ENCODE measurements around the gene PTPRE.

The PTPRE gene

GRCh38 chr10:128063736-128064107, 156.8 kb downstream of the PTPRE start:
- DNase-seq (ENCODE audit: low read depth, low spot score), result no peak
- Histone ChIP-seq H3K9me3 (ENCODE audit: low read depth, low read length) (no peaks in the 10 kb centered on the region), H3K36me3 (ENCODE audit: insufficient read depth, low read length) (no peaks in the 10 kb centered on the region), H3K27ac (no peak overlapping the region), H3K4me3 (no peak overlapping the region), H3K9ac (ENCODE audit: insufficient read length) (no peak overlapping the region)
- TF ChIP-seq FOXP2 (optimal IDR thresholded peaks at IDR 0.05; ENCODE audit: control extremely low read depth, extremely low read length, insufficient read depth) (no peak), POLR2AphosphoS5 (IDR thresholded peaks at IDR 0.05; ENCODE audit: borderline replicate concordance, low read depth, low read length) (no peak), EZH2 (IDR thresholded peaks at IDR 0.05) (no peak)

GRCh38 chr10:128064108-128064969, 157.4 kb downstream of the PTPRE start:
- no peak overlapping the region for H3K9ac ChIP-seq (ENCODE audit: insufficient read length)
- DNase-seq (ENCODE audit: low read depth, low spot score), result no peak
- no peak for TF ChIP-seq EZH2 (IDR thresholded peaks at IDR 0.05)
- TF ChIP-seq FOXP2 (optimal IDR thresholded peaks at IDR 0.05; ENCODE audit: control extremely low read depth, extremely low read length, insufficient read depth), result no peak
- TF ChIP-seq POLR2AphosphoS5 (IDR thresholded peaks at IDR 0.05; ENCODE audit: borderline replicate concordance, low read depth, low read length), result no peak
- no peaks in the 10 kb centered on the region for H3K36me3 ChIP-seq (ENCODE audit: insufficient read depth, low read length)
- H3K4me3 ChIP-seq, result no peak overlapping the region
- no peak overlapping the region for H3K27ac ChIP-seq
- no peaks in the 10 kb centered on the region for H3K9me3 ChIP-seq (ENCODE audit: low read depth, low read length)

- no peak for DNase-seq (ENCODE audit: low read depth, low spot score)
- H3K9ac ChIP-seq (ENCODE audit: insufficient read length), result no peak overlapping the region
- no peaks in the 10 kb centered on the region for H3K36me3 ChIP-seq (ENCODE audit: insufficient read depth, low read length)
- H3K9me3 ChIP-seq (ENCODE audit: low read depth, low read length), result no peaks in the 10 kb centered on the region
- no peak overlapping the region for H3K27ac ChIP-seq
- TF ChIP-seq FOXP2 (optimal IDR thresholded peaks at IDR 0.05; ENCODE audit: control extremely low read depth, extremely low read length, insufficient read depth) (no peak), EZH2 (IDR thresholded peaks at IDR 0.05) (no peak), POLR2AphosphoS5 (IDR thresholded peaks at IDR 0.05; ENCODE audit: borderline replicate concordance, low read depth, low read length) (no peak)
- H3K4me3 ChIP-seq, result no peak overlapping the region
Measured at GRCh38 chr10:128064970-128065580, 158.2 kb downstream of the PTPRE start.

DNA sequence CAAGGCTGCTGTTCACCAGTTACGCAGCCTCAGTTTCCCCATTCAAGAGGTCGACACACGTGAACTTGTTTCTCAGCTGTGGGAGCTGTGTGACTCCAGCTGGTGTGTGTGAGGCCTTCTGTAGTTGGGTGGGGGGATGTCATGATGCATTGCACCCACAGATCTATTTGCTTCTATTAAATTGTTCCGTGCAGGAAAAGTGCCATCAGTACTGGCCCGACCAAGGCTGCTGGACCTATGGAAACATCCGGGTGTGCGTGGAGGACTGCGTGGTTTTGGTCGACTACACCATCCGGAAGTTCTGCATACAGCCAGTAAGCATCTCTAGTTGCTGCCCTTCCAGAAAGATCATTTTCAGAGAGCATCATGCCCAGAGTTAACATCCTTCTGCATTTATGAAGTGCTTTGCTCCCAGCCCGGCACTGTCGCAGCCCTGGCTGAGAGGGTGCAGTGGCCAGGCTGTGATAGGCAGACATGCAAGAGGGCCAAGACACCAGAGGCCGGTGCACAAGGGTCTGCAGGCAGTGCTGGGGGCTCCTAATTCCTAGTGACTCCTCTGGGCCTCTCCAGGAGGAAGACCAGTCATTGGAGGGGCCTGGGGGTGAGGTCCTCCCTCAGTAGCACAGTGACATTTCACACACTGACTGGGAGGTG, 159.1 kb downstream of the PTPRE start:
- Histone ChIP-seq H3K9me3 (ENCODE audit: low read depth, low read length) (no peaks in the 10 kb centered on the region), H3K36me3 (ENCODE audit: insufficient read depth, low read length) (no peaks in the 10 kb centered on the region), H3K9ac (ENCODE audit: insufficient read length) (no peak overlapping the region), H3K4me3 (no peak overlapping the region), H3K27ac (no peak overlapping the region)
- no peak for DNase-seq (ENCODE audit: low read depth, low spot score)
- TF ChIP-seq POLR2AphosphoS5 (IDR thresholded peaks at IDR 0.05; ENCODE audit: borderline replicate concordance, low read depth, low read length) (no peak), FOXP2 (optimal IDR thresholded peaks at IDR 0.05; ENCODE audit: control extremely low read depth, extremely low read length, insufficient read depth) (no peak), EZH2 (IDR thresholded peaks at IDR 0.05) (no peak)

GRCh38 chr10:128066870-128067382, 160.0 kb downstream of the PTPRE start:
- Histone ChIP-seq H3K9ac (ENCODE audit: insufficient read length) (no peak overlapping the region), H3K27ac (no peak overlapping the region), H3K4me3 (no peak overlapping the region), H3K9me3 (ENCODE audit: low read depth, low read length) (no peaks in the 10 kb centered on the region), H3K36me3 (ENCODE audit: insufficient read depth, low read length) (no peaks in the 10 kb centered on the region)
- TF ChIP-seq EZH2 (IDR thresholded peaks at IDR 0.05) (no peak), FOXP2 (optimal IDR thresholded peaks at IDR 0.05; ENCODE audit: control extremely low read depth, extremely low read length, insufficient read depth) (no peak), POLR2AphosphoS5 (IDR thresholded peaks at IDR 0.05; ENCODE audit: borderline replicate concordance, low read depth, low read length) (no peak)
- DNase-seq (ENCODE audit: low read depth, low spot score), result no peak

GRCh38 chr10:128067691-128068397, 160.9 kb downstream of the PTPRE start:
- no peak overlapping the region for H3K27ac ChIP-seq
- H3K4me3 ChIP-seq, result no peak overlapping the region
- no peaks in the 10 kb centered on the region for H3K36me3 ChIP-seq (ENCODE audit: insufficient read depth, low read length)
- H3K9me3 ChIP-seq (ENCODE audit: low read depth, low read length), result no peaks in the 10 kb centered on the region
- H3K9ac ChIP-seq (ENCODE audit: insufficient read length), result no peak overlapping the region
- no peak for TF ChIP-seq EZH2 (IDR thresholded peaks at IDR 0.05)
- DNase-seq (ENCODE audit: low read depth, low spot score), result no peak

DNA sequence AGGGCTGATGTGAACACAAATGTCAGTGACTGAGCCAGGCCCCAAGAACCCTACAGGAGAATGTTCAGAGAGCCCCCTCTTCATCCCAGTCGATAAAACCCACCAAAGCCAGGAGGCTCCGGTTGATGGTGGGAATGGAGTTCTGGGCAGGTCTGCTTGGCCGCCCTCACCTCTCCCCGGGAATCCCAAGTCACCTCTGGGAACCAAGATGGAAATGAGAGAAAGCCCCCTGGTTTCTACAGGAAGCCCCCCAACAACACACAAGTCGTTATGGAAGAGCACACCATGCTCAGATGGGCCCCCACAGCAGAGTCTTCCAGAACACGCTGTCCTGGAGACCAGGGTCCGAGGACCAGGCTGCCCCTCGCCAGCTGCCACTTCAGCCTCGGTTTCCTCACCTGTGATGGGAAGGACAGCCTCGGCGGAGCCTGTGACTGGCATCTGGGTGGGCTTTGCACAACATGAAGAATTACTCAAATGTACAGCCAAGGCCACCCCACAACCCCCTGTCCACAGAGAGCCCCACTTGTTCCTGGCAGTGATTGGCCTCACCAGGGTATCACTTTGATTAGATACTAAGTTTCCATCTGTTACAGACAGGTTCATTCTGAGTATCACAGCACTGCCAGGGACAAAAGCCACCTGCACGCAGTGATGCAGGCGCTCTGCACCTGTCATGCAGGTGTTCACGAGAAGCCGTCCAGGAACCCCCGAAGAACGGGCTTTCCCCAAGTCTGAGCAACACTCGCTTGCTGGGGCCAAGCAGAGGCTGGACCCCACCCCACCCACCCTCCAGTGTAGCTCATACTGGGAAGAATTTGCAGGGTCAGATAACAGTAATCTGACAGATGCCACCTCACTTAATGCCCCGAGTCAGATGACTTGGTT, 161.7 kb downstream of the PTPRE start:
- Histone ChIP-seq H3K9me3 (ENCODE audit: low read depth, low read length) (no peaks in the 10 kb centered on the region), H3K4me3 (no peak overlapping the region), H3K9ac (ENCODE audit: insufficient read length) (no peak overlapping the region), H3K36me3 (ENCODE audit: insufficient read depth, low read length) (no peaks in the 10 kb centered on the region), H3K27ac (no peak overlapping the region)
- no peak for DNase-seq (ENCODE audit: low read depth, low spot score)
- TF ChIP-seq POLR2AphosphoS5 (IDR thresholded peaks at IDR 0.05; ENCODE audit: borderline replicate concordance, low read depth, low read length) (no peak), EZH2 (IDR thresholded peaks at IDR 0.05) (no peak), FOXP2 (optimal IDR thresholded peaks at IDR 0.05; ENCODE audit: control extremely low read depth, extremely low read length, insufficient read depth) (no peak)
